IMR-90 (cell line): ENCODE data around the gene CMTM7. TPM values are rescaled to one million over a fixed set of nuclear protein-coding genes. Genes with fewer than 3 reads are reported as not detected.

Experiments
- ATAC-seq: fragments of 200-7000 bp; cut with Tn5 transposase; 2 replicates; pipeline ENCODE4 v1.9.1; 2020; ENCODE audit warnings: low read depth, mild to moderate bottlenecking, moderate library complexity
- BruUV-seq: library from RNA; stranded (reverse); fragments of 400-500 nt; replicated peaks from 2 replicates; lab custom pipeline; 2021; lab: Mats Ljungman, UMichigan
- CTCF ChIA-PET: fragments of 300-600 bp; formaldehyde crosslinking; extraction: SDS; loops from one replicate; lab custom pipeline; 2021; ENCODE audit warnings: antibody characterized with exemption; lab: Yijun Ruan, JAX
- POLR2A ChIA-PET: fragments of 300-600 bp; sonication (Branson Sonifier 250); formaldehyde crosslinking; loops from one replicate; lab custom pipeline; 2022; ENCODE audit warnings: antibody characterized with exemption; ENCODE audit not compliant: unreplicated experiment; lab: Charles Lee
- DNase-seq: peaks from one replicate; pipeline ENCODE4 v3.0.0; 2013
- H2AFZ ChIP-seq: replicated peaks from 2 replicates; pipeline ENCODE3; 2013; ENCODE audit warnings: low read length, mild to moderate bottlenecking; ENCODE audit not compliant: poor library complexity
- H2AK5ac ChIP-seq: 2 replicates; pipeline ENCODE4 v1.6.1; 2013; ENCODE audit warnings: low read depth, low read length, inconsistent platforms
- H2AK9ac ChIP-seq: replicated peaks from 2 replicates; pipeline ENCODE3; 2013; ENCODE audit warnings: mild to moderate bottlenecking, low read depth, low read length, moderate library complexity; ENCODE audit not compliant: poor library complexity
- H2BK120ac ChIP-seq: 2 replicates; pipeline ENCODE4 v1.6.1; 2013; ENCODE audit warnings: low read depth, low read length, inconsistent platforms
- H2BK15ac ChIP-seq: 3 replicates; pipeline ENCODE4 v1.6.1; 2013; ENCODE audit warnings: low read depth, low read length, inconsistent platforms
- H2BK20ac ChIP-seq: 2 replicates; pipeline ENCODE4 v1.6.1; 2013; ENCODE audit warnings: low read depth, mild to moderate bottlenecking, inconsistent platforms, low read length, moderate library complexity
- H2BK5ac ChIP-seq: 2 replicates; pipeline ENCODE4 v1.6.1; 2013; ENCODE audit warnings: mild to moderate bottlenecking, low read depth, low read length, inconsistent platforms; ENCODE audit not compliant: poor library complexity, severe bottlenecking
- H3K14ac ChIP-seq: replicated peaks from 2 replicates; pipeline ENCODE4 v1.6.1; 2013; ENCODE audit warnings: low read depth, low read length, inconsistent platforms
- H3K18ac ChIP-seq: 2 replicates; pipeline ENCODE4 v1.6.1; 2013; ENCODE audit warnings: low read depth, low read length, control low read depth
- H3K23ac ChIP-seq: 2 replicates; pipeline ENCODE4 v1.6.1; 2013; ENCODE audit warnings: low read depth, low read length, inconsistent platforms
- H3K27ac ChIP-seq: 2 replicates; pipeline ENCODE4 v1.5.1; 2013; ENCODE audit warnings: mild to moderate bottlenecking, control low read depth, low read length; ENCODE audit not compliant: insufficient read depth
- H3K27me3 ChIP-seq: 2 replicates; pipeline ENCODE4 v1.6.1; 2013; ENCODE audit warnings: low read length; ENCODE audit not compliant: control insufficient read depth, insufficient read depth
- H3K36me3 ChIP-seq: 2 replicates; pipeline ENCODE4 v1.6.1; 2013; ENCODE audit warnings: low read length, mixed read lengths; ENCODE audit not compliant: control insufficient read depth, insufficient read depth
- H3K4ac ChIP-seq: 2 replicates; pipeline ENCODE4 v1.6.1; 2013; ENCODE audit warnings: low read depth, low read length, inconsistent platforms
- H3K4me1 ChIP-seq: 2 replicates; pipeline ENCODE4 v1.6.1; 2013; ENCODE audit warnings: low read length, mixed read lengths; ENCODE audit not compliant: control insufficient read depth, insufficient read depth
- H3K4me2 ChIP-seq: 2 replicates; pipeline ENCODE4 v1.6.1; 2013; ENCODE audit warnings: low read depth, mild to moderate bottlenecking, control low read depth, low read length, moderate library complexity
- H3K4me3 ChIP-seq: 2 replicates; pipeline ENCODE4 v1.5.1; 2013; ENCODE audit warnings: low read depth, mild to moderate bottlenecking, control low read depth, low read length, moderate library complexity; ENCODE audit not compliant: insufficient read depth
- H3K56ac ChIP-seq: 2 replicates; pipeline ENCODE4 v1.6.1; 2013; ENCODE audit warnings: low read length, inconsistent platforms; ENCODE audit not compliant: insufficient read depth; ENCODE audit errors: extremely low read depth
- H3K79me1 ChIP-seq, 2 experiments: 2 replicates each; pipeline ENCODE4 v1.6.1; 2013; ENCODE audit warnings: low read length in 2 of 2, inconsistent platforms in 1 of 2, low read depth in 1 of 2
- H3K9ac ChIP-seq: 2 replicates; pipeline ENCODE4 v1.6.1; 2013; ENCODE audit warnings: low read depth, low read length, control low read depth
- H3K9me1 ChIP-seq: 2 replicates; pipeline ENCODE4 v1.6.1; 2013; ENCODE audit warnings: low read length, inconsistent platforms; ENCODE audit not compliant: insufficient read depth
- H3K9me3 ChIP-seq: 2 replicates; pipeline ENCODE4 v1.6.1; 2013; ENCODE audit warnings: low read length; ENCODE audit not compliant: control insufficient read depth, insufficient read depth
- H4K20me1 ChIP-seq: 2 replicates; pipeline ENCODE4 v1.6.1; 2013; ENCODE audit warnings: low read length, inconsistent platforms; ENCODE audit not compliant: insufficient read depth
- H4K5ac ChIP-seq: 2 replicates; pipeline ENCODE4 v1.6.1; 2013; ENCODE audit warnings: mild to moderate bottlenecking, low read depth, low read length, control low read depth
- H4K8ac ChIP-seq, 2 experiments: 2 replicates each; pipeline ENCODE4 v1.6.1; 2013; ENCODE audit warnings: low read depth in 2 of 2, low read length in 2 of 2, control low read depth in 1 of 2, inconsistent platforms in 1 of 2
- H4K91ac ChIP-seq: 2 replicates; pipeline ENCODE4 v1.6.1; 2013; ENCODE audit warnings: low read depth, low read length, inconsistent platforms; ENCODE audit not compliant: insufficient read depth
- CEBPB ChIP-seq: IDR thresholded peaks from 2 replicates; pipeline ENCODE4 v1.6.1; 2012; ENCODE audit warnings: low read depth, low read length, improper control_type of control experiment
- CHD1 ChIP-seq: IDR thresholded peaks from 2 replicates; pipeline ENCODE4 v1.6.1; 2012; ENCODE audit warnings: low read depth, low read length, improper control_type of control experiment
- MAFK ChIP-seq: IDR thresholded peaks from 2 replicates; pipeline ENCODE4 v1.6.1; 2012; ENCODE audit warnings: low read depth, low read length, improper control_type of control experiment
- MAZ ChIP-seq: IDR thresholded peaks from 2 replicates; pipeline ENCODE4 v1.6.1; 2012; ENCODE audit warnings: low read depth, mild to moderate bottlenecking, low read length, improper control_type of control experiment, moderate library complexity, borderline replicate concordance
- NFE2L2 ChIP-seq: fragments of 150-350 bp; IDR thresholded peaks from 2 replicates; pipeline ENCODE4 v1.6.1; 2016; ENCODE audit warnings: low read depth, mild to moderate bottlenecking, low read length
- RCOR1 ChIP-seq: IDR thresholded peaks from 2 replicates; pipeline ENCODE4 v1.6.1; 2012; ENCODE audit warnings: mild to moderate bottlenecking, low read length, improper control_type of control experiment; ENCODE audit not compliant: insufficient replicate concordance
- SMC3 ChIP-seq: fragments of 150-350 bp; IDR thresholded peaks from 2 replicates; pipeline ENCODE4 v1.6.1; 2016; ENCODE audit warnings: low read depth, mild to moderate bottlenecking, antibody characterized with exemption, low read length, moderate library complexity
- USF2 ChIP-seq: fragments of 150-350 bp; IDR thresholded peaks from 2 replicates; pipeline ENCODE4 v1.6.1; 2017; ENCODE audit warnings: mild to moderate bottlenecking, antibody characterized with exemption, low read length, low read depth
- WGBS, 2 experiments: methylation state at CpG; one replicate each; pipeline versions ENCODE4 v1.1.5 to v1.1.7; 2013; ENCODE audit warnings: missing lambda C conversion rate in 2 of 2; ENCODE audit not compliant: insufficient read length in 1 of 2; ENCODE audit errors: extremely low coverage in 2 of 2; 5-methylcytosine and 5-hydroxymethylcytosine counted together
- dilution Hi-C: fragments of 300-500 bp; cut with HindIII; formaldehyde crosslinking; loops from one replicate; pipeline ENCODE4 v1.14.3; 2018; ENCODE audit warnings: low sequenced_read_pairs; ENCODE audit not compliant: unreplicated experiment
- in situ Hi-C: fragments of 300-500 bp; cut with MboI; formaldehyde crosslinking; loops from 3 replicates; pipeline ENCODE4 v1.14.3; 2019; ENCODE audit warnings: low sequenced_read_pairs, inconsistent platforms, mixed read lengths
- intact Hi-C: fragments of 100-400 bp; cut with micrococcal nuclease; formaldehyde crosslinking; loops from 2 replicates; pipeline ENCODE4 v1.10.0; 2022
- polyA plus RNA-seq, 3 experiments: library from polyadenylated mRNA; depleted of rRNA; stranded (reverse); fragments of >200 nt; gene quantifications; 2 replicates each; pipeline ENCODE4 v1.2.3, GENCODE V29; 2012; ENCODE audit warnings: low replicate concordance in 1 of 3
- total RNA-seq: library from RNA; depleted of rRNA; stranded (reverse); fragments of >200 nt; gene quantifications from 2 replicates; pipeline ENCODE4 v1.2.3, GENCODE V29; 2012
- TF ChIP-seq, protein P1 (sequence below): fragments of 150-350 bp; IDR thresholded peaks from 2 replicates; pipeline ENCODE4 v1.6.1; 2016; ENCODE audit warnings: low read depth, mild to moderate bottlenecking, low read length, moderate library complexity, borderline replicate concordance

Gene CMTM7
- total and polyA plus RNA-seq, 2 of the 4 experiments (the other 2 are of a cell fraction), result 3.4 to 31.4 TPM

DNA sequence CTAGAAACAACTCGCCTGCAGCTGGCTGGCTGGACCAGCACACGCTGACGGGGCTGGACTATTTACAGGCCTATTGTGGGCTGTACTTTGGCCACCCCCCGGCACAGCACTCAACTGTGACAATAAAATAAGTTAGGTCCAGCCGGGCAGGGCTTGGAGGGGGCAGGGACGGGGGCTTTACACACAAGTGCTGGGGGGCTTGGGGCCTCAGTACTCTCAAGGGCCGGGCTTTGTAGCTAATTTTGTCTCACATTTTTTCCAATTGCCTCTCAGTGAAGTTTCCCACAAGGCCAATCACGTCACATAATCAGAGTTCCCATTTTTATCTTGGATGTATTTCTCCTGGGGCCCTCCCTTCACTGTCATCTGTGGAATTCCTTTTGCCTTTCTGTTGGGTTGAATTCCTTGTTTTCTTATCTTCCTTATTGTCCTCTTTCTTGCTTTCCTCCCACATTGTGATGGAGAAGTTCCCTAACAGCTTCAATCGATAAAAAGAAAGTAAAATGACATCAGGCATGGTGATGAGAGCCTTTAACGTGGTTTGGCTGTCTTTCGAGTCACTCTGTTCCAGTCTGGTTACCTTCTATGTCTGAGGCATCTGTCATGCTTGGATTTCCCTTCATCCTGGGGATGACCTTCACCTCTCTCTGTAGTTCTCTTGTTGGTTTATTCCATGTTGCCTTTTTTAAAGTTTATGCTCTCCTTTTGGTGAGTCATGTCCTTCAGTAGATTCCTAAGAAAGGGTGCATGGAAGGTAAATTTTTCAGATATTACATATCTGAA, 44.1 kb upstream of the CMTM7 start (continued):
- no peak for TF ChIP-seq RCOR1

DNA sequence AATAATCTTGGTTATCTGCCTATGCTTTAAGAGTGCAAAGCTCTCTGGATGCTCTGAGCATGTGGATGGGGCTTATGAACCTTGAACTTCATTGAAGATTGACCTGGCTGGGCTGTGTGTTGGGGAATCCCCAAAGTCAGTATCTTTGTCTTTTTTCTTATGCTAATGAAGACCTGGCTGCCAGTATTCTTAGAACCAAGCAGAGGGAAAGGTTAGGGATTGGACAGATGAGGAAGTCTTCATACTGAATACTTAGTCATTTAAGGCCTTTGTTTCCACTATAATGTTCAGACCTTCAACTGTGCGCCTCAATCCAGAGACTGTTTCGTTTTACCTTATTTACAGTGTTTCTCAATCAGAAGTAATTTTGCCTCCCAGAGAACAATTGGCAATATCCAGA, 42.5 kb upstream of the CMTM7 start:
- no CpG with 5 or more reads among the region's 2 CpGs for WGBS, 2 experiments
- dilution Hi-C loops, result no loop called here

More for the DNA sequence above, 42.5 kb upstream of the CMTM7 start:
- H3K36me3 ChIP-seq, result no peaks in the 10 kb centered on the region
- H3K14ac ChIP-seq, result no peak overlapping the region
- H3K18ac ChIP-seq, result no peak overlapping the region
- no peaks in the 10 kb centered on the region for H3K4me1 ChIP-seq
- no peak overlapping the region for H4K8ac ChIP-seq
- H4K5ac ChIP-seq, result no peak overlapping the region
- H3K4me3 ChIP-seq, result no peak overlapping the region
- ChIA-PET CTCF (no interaction called here), POLR2A (no interaction called here)
- H2BK20ac ChIP-seq, result no peak overlapping the region
- H2BK120ac ChIP-seq, result no peak overlapping the region
- H3K27me3 ChIP-seq, result peaks cover 5% of the 10 kb centered on the region
- H3K27ac ChIP-seq, result no peak overlapping the region
- no peak overlapping the region for H2AFZ ChIP-seq
- no peak overlapping the region for H3K9ac ChIP-seq
- no TSS peak for BruUV-seq
- no peak overlapping the region for H3K56ac ChIP-seq
- no peak overlapping the region for H3K23ac ChIP-seq
- H2BK5ac ChIP-seq, result no peak overlapping the region
- in situ Hi-C loops (no loop called here), intact Hi-C loops (no loop called here)
- no peak overlapping the region for H4K91ac ChIP-seq
- no peak for ATAC-seq
- no peaks in the 10 kb centered on the region for H3K79me1 ChIP-seq
- DNase-seq, result no peak
- no peak overlapping the region for H2AK5ac ChIP-seq
- no peak overlapping the region for H3K4me2 ChIP-seq
- no peak for TF ChIP-seq NFE2L2
- TF ChIP-seq USF2, result no peak
- TF ChIP-seq MAFK, result no peak
- TF ChIP-seq, protein P1, sequence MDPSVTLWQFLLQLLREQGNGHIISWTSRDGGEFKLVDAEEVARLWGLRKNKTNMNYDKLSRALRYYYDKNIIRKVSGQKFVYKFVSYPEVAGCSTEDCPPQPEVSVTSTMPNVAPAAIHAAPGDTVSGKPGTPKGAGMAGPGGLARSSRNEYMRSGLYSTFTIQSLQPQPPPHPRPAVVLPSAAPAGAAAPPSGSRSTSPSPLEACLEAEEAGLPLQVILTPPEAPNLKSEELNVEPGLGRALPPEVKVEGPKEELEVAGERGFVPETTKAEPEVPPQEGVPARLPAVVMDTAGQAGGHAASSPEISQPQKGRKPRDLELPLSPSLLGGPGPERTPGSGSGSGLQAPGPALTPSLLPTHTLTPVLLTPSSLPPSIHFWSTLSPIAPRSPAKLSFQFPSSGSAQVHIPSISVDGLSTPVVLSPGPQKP, result no peak
- no peak for TF ChIP-seq MAZ
- no peak for TF ChIP-seq SMC3
- no peak for TF ChIP-seq CHD1
- no peak for TF ChIP-seq CEBPB
- H4K20me1 ChIP-seq, result no peaks in the 10 kb centered on the region
- H2AK9ac ChIP-seq, result no peak overlapping the region
- no peak overlapping the region for H3K4ac ChIP-seq
- H3K9me1 ChIP-seq, result no peaks in the 10 kb centered on the region
- H3K9me3 ChIP-seq, result no peaks in the 10 kb centered on the region
- no peak overlapping the region for H2BK15ac ChIP-seq
